WTC11 (cell line): ENCODE measurements around the gene GATA3.

Experiments used
- ATF1 ChIP-seq: sonication (generic); formaldehyde crosslinking; IDR thresholded peaks from 2 replicates; pipeline ENCODE4 v1.8.1; 2023; ENCODE audit warnings: mild to moderate bottlenecking, moderate library complexity, missing genetic modification reagents
- ETV6 ChIP-seq: sonication (generic); formaldehyde crosslinking; IDR thresholded peaks from 2 replicates; pipeline ENCODE4 v1.8.1; 2022; ENCODE audit warnings: mild to moderate bottlenecking, missing genetic modification reagents
- FOXK1 ChIP-seq: sonication (generic); formaldehyde crosslinking; IDR thresholded peaks from 2 replicates; pipeline ENCODE4 v1.8.0; 2022; ENCODE audit warnings: mild to moderate bottlenecking, moderate library complexity, missing genetic modification reagents
- ZNF121 ChIP-seq: sonication (generic); formaldehyde crosslinking; IDR thresholded peaks from 2 replicates; pipeline ENCODE4 v1.8.0; 2023; ENCODE audit warnings: missing genetic modification reagents
- ZNF423 ChIP-seq: fragments of 250-450 bp; sonication (Bioruptor Pico); IDR thresholded peaks from 2 replicates; pipeline ENCODE4 v2.1.2; 2022; ENCODE audit warnings: mild to moderate bottlenecking, moderate library complexity
- TF ChIP-seq, protein P1 (sequence below): sonication (generic); formaldehyde crosslinking; IDR thresholded peaks from 2 replicates; pipeline ENCODE4 v1.8.1; 2022; ENCODE audit warnings: mild to moderate bottlenecking, moderate library complexity, missing genetic modification reagents
- TF ChIP-seq, protein P2 (sequence below): fragments of 200-600 bp; IDR thresholded peaks from 2 replicates; pipeline ENCODE4 v1.8.0; 2022; ENCODE audit warnings: antibody characterized with exemption

DNA sequence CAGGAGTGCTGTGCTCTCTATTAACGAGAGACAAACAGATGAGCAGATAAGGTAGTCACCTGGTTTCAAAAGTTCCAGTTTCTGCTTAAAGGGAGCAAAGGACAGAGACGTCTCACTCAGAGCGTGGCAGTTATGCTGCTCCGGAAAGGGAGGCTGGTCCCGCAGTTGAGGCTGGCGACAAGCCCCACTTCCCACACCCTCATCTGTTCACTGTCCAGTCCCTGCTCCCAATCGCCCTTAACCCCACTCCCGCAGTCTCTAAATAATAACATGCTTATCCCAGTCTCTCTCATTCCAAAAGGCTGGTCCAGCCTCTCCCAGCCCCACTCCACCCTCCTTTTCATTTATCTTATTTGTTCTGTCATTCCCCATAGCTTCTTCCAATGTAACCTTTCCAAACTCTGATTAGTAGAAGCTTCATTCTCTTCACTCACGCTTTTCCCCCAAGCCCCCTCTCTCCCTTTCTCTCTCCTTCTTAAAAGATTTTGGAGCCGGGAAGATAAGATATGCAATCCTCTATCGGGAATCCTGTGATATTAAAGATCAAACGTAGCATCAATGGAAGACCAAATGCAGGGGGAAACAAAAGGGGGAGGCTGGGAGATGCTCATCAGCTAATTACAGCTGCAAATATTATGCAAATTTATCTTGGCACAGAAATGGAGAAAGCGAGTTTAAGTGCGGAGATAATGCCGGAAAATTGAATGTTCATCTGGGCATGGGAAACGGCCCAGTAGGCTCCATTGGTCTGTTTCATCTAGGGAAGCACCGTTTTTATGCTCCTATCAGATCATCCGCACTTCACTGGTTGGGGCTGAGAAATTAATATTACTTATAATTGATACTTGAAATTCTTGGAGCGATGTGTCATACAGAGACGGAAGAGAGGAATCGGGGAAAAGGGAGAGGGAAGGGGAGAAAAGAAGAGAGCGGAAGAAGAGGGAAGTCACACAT is 16.3 kb upstream of the GATA3 start:
- TF ChIP-seq, protein P1, sequence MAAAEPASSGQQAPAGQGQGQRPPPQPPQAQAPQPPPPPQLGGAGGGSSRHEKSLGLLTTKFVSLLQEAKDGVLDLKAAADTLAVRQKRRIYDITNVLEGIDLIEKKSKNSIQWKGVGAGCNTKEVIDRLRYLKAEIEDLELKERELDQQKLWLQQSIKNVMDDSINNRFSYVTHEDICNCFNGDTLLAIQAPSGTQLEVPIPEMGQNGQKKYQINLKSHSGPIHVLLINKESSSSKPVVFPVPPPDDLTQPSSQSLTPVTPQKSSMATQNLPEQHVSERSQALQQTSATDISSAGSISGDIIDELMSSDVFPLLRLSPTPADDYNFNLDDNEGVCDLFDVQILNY = no peak
- TF ChIP-seq, protein P2, sequence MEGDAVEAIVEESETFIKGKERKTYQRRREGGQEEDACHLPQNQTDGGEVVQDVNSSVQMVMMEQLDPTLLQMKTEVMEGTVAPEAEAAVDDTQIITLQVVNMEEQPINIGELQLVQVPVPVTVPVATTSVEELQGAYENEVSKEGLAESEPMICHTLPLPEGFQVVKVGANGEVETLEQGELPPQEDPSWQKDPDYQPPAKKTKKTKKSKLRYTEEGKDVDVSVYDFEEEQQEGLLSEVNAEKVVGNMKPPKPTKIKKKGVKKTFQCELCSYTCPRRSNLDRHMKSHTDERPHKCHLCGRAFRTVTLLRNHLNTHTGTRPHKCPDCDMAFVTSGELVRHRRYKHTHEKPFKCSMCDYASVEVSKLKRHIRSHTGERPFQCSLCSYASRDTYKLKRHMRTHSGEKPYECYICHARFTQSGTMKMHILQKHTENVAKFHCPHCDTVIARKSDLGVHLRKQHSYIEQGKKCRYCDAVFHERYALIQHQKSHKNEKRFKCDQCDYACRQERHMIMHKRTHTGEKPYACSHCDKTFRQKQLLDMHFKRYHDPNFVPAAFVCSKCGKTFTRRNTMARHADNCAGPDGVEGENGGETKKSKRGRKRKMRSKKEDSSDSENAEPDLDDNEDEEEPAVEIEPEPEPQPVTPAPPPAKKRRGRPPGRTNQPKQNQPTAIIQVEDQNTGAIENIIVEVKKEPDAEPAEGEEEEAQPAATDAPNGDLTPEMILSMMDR = no peak
- TF ChIP-seq ZNF121 (CRISPR knock-in tag) = no peak
- no peak for TF ChIP-seq ZNF423 (CRISPR knock-in tag)
- TF ChIP-seq ETV6 (CRISPR knock-in tag) = no peak
- TF ChIP-seq FOXK1 = no peak
- no peak for TF ChIP-seq ATF1 (CRISPR knock-in tag)
